Measurements from ENCODE around the gene ALDH3B1. TPM values are rescaled to one million over a fixed set of nuclear protein-coding genes. Genes with fewer than 3 reads are reported as not detected.

ALDH3B1 gene
- polyA plus RNA-seq, 2 donors: 5.0 to 19.7 TPM

DNA sequence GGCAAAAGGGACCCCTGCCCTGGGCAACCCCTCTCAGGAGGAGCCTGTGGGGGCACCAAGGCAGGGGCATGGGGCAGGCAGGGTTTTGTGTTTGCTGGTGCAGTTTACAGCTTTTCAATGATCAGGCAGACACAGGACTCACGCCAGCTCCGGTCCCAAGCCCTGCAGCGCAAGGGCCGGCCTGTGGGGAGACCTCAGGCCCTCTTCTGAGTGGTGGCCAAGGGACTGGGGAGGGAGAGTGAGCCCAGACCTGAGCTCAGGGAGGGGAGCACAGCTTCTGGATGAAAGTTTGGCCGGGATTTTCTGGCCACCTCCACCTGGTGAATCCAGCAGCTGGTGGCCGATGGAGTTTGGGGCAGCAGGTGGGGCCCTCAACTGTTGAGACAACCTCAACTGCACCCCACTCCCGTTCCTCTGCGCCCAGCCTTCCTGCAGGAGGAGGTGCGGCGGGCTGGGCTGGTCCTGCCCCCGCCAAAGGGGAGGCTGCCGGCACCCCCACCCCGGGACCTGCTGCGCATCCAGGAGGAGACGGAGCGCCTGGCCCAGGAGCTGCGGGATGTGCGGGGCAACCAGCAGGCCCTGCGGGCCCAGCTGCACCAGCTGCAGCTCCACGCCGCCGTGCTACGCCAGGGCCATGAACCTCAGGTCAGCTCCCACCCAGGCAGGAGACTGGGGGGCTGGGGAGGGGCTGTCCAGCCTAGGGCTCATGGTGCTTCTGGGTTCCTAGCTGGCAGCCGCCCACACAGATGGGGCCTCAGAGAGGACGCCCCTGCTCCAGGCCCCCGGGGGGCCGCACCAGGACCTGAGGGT lies 32.3 kb downstream of the ALDH3B1 start:
- H3K4me1 ChIP-seq (ENCODE audit: control insufficient read depth in 2 of 2, insufficient read depth in 2 of 2, low read length in 1 of 2): peaks cover 12 to 17% of the 10 kb centered on the region in 2 donors

DNA sequence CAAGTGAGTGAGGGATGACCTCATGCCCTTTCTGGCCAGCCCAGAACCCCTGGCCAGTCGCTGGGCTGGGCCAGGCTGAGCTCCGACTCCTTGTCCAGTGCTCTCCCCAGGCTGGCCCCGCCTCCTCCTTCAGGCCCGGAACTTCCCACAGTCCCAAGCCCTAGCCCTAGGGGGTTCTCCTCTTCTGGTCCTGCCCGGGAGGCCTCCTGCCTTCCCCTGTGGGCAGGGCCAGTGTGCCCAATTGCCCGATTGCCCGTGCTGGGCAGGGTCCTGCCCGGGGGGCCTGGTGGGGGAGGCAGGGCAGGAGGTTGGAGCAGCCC lies 32.9 kb downstream of the ALDH3B1 start:
- H3K4me3 ChIP-seq (ENCODE audit: low read depth in 1 of 2, low read length in 2 of 2): no peak overlapping the region
- H3K4me1 ChIP-seq (ENCODE audit: control insufficient read depth in 2 of 2, insufficient read depth in 2 of 2, low read length in 1 of 2): peaks cover 12 to 19% of the 10 kb centered on the region in 2 donors
- H3K36me3 ChIP-seq (ENCODE audit: control insufficient read depth in 2 of 2, insufficient read depth in 2 of 2, low read length in 1 of 2): peaks cover 0 to 26% of the 10 kb centered on the region in 2 donors
- no peak overlapping the region for H3K27ac ChIP-seq (ENCODE audit: low read depth in 2 of 2, low read length in 1 of 2)
- no peaks in the 10 kb centered on the region for H3K27me3 ChIP-seq (ENCODE audit: control insufficient read depth in 1 of 2, insufficient read depth in 2 of 2, low read length in 2 of 2)
- H3K9me3 ChIP-seq (ENCODE audit: control insufficient read depth in 2 of 2, insufficient read depth in 1 of 2, low read depth in 1 of 2, low read length in 1 of 2): no peaks in the 10 kb centered on the region
- 46 to 69% methylated on average over 8 of the region's 8 CpGs for WGBS, 2 donors

More for the DNA sequence above, 32.3 kb downstream of the ALDH3B1 start:
- Histone ChIP-seq H3K27ac (ENCODE audit: low read depth in 2 of 2, low read length in 1 of 2) (no peak overlapping the region), H3K4me3 (ENCODE audit: low read depth in 1 of 2, low read length in 2 of 2) (no peak overlapping the region), H3K9me3 (ENCODE audit: control insufficient read depth in 2 of 2, insufficient read depth in 1 of 2, low read depth in 1 of 2, low read length in 1 of 2) (no peaks in the 10 kb centered on the region), H3K27me3 (ENCODE audit: control insufficient read depth in 1 of 2, insufficient read depth in 2 of 2, low read length in 2 of 2) (no peaks in the 10 kb centered on the region), H3K36me3 (ENCODE audit: control insufficient read depth in 2 of 2, insufficient read depth in 2 of 2, low read length in 1 of 2) (peaks cover 0 to 22% of the 10 kb centered on the region in 2 donors)
- 82 to 91% methylated on average over 24 to 27 of the region's 27 CpGs for whole genome bisulfite sequencing, 2 donors

DNA sequence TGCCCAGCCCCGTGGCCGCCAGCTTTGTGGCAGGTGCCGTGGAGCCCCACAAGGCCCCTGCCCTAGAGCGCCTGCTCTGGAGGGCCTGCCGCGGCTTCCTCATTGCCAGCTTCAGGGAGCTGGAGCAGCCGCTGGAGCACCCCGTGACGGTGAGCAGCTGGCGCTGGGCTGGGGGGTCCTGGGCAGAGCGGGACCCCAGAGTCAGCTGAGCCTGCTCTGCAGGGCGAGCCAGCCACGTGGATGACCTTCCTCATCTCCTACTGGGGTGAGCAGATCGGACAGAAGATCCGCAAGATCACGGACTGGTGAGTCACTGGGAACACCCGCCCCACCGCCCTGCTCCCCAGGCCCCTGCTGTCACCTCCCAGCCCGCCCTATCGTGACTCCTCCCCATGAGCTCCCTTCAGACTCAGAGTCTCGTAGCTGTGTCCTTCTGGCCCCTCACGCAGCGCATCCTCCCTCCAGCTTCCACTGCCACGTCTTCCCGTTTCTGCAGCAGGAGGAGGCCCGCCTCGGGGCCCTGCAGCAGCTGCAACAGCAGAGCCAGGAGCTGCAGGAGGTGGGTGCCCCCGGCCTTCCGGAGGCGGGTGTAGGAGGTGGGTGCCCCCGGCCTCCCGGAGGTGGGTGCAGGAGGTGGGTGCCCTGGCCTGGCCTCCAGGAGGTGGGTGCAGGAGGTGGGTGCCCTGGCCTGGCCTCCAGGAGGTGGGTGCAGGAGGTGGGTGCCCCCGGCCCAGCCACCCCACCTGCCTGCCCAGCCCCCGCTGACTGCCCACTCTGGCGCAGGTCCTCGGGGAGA lies 33.4 kb downstream of the ALDH3B1 start:
- no peak overlapping the region for H3K27ac ChIP-seq (ENCODE audit: low read depth in 2 of 2, low read length in 1 of 2)
- no peaks in the 10 kb centered on the region for H3K27me3 ChIP-seq (ENCODE audit: control insufficient read depth in 1 of 2, insufficient read depth in 2 of 2, low read length in 2 of 2)
- H3K4me1 ChIP-seq (ENCODE audit: control insufficient read depth in 2 of 2, insufficient read depth in 2 of 2, low read length in 1 of 2): peaks cover 12 to 14% of the 10 kb centered on the region in 2 donors
- peaks cover 0 to 26% of the 10 kb centered on the region in 2 donors for H3K36me3 ChIP-seq (ENCODE audit: control insufficient read depth in 2 of 2, insufficient read depth in 2 of 2, low read length in 1 of 2)
- WGBS, 2 donors: 65 to 79% methylated on average over 33 to 36 of the region's 36 CpGs
- no peaks in the 10 kb centered on the region for H3K9me3 ChIP-seq (ENCODE audit: control insufficient read depth in 2 of 2, insufficient read depth in 1 of 2, low read depth in 1 of 2, low read length in 1 of 2)
- no peak overlapping the region for H3K4me3 ChIP-seq (ENCODE audit: low read depth in 1 of 2, low read length in 2 of 2)

DNA sequence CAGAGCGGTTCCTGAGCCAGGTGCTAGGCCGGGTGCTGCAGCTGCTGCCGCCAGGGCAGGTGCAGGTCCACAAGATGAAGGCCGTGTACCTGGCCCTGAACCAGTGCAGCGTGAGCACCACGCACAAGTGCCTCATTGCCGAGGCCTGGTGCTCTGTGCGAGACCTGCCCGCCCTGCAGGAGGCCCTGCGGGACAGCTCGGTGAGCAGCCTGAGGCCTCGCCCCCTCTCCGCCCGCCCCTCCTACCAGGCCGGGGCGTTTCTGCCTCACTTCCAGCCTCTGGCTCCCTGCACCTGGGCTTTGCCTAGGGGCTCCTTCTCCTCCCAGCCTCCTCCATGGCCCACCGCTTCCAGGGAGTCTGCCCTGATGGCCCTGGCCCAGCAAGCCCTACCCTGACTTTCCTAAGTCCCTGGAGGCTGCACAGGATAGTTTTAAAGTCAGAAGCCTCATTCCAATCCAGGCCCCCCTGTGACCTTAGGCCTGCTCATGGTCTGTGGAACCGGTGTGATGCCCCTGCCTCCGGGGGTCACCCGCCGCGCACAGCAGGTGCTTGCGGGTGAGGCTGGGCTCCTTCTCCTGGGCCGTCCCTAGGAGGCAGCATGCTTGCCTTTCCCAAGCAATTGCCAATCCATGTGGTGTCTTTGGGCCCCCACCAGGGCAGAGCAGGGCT lies 34.2 kb downstream of the ALDH3B1 start:
- H3K27ac ChIP-seq (ENCODE audit: low read depth in 2 of 2, low read length in 1 of 2): no peak overlapping the region
- H3K9me3 ChIP-seq (ENCODE audit: control insufficient read depth in 2 of 2, insufficient read depth in 1 of 2, low read depth in 1 of 2, low read length in 1 of 2): no peaks in the 10 kb centered on the region
- no peak overlapping the region for H3K4me3 ChIP-seq (ENCODE audit: low read depth in 1 of 2, low read length in 2 of 2)
- H3K27me3 ChIP-seq (ENCODE audit: control insufficient read depth in 1 of 2, insufficient read depth in 2 of 2, low read length in 2 of 2): no peaks in the 10 kb centered on the region
- WGBS, 2 donors: 77 to 86% methylated on average over 20 to 24 of the region's 24 CpGs
- peaks cover 5 to 31% of the 10 kb centered on the region in 2 donors for H3K36me3 ChIP-seq (ENCODE audit: control insufficient read depth in 2 of 2, insufficient read depth in 2 of 2, low read length in 1 of 2)
- H3K4me1 ChIP-seq (ENCODE audit: control insufficient read depth in 2 of 2, insufficient read depth in 2 of 2, low read length in 1 of 2): peaks cover 10 to 12% of the 10 kb centered on the region in 2 donors

DNA sequence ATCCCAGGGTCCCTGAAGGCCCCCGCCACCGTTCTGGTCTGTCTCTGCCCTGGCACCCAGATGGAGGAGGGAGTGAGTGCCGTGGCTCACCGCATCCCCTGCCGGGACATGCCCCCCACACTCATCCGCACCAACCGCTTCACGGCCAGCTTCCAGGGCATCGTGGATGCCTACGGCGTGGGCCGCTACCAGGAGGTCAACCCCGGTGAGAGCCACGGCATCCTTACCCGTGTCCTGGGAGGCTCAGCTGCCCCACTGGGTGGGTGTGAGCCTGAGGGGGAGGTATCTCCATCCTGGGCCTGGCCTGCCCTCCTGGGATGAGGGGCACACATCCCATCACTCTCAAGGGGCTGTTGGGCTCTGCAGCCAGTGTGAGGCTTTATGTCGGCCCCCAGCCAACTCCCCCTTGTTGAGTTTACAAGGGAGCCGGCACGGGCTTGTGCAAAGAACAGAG lies 34.8 kb downstream of the ALDH3B1 start:
- H3K27me3 ChIP-seq (ENCODE audit: control insufficient read depth in 1 of 2, insufficient read depth in 2 of 2, low read length in 2 of 2): no peaks in the 10 kb centered on the region
- H3K36me3 ChIP-seq (ENCODE audit: control insufficient read depth in 2 of 2, insufficient read depth in 2 of 2, low read length in 1 of 2): peaks cover 5 to 38% of the 10 kb centered on the region in 2 donors
- H3K4me3 ChIP-seq (ENCODE audit: low read depth in 1 of 2, low read length in 2 of 2): no peak overlapping the region
- H3K4me1 ChIP-seq (ENCODE audit: control insufficient read depth in 2 of 2, insufficient read depth in 2 of 2, low read length in 1 of 2): peaks cover 5 to 8% of the 10 kb centered on the region in 2 donors
- no peaks in the 10 kb centered on the region for H3K9me3 ChIP-seq (ENCODE audit: control insufficient read depth in 2 of 2, insufficient read depth in 1 of 2, low read depth in 1 of 2, low read length in 1 of 2)
- WGBS, 2 donors: 95 to 96% methylated on average over 18 of the region's 18 CpGs
- H3K27ac ChIP-seq (ENCODE audit: low read depth in 2 of 2, low read length in 1 of 2): no peak overlapping the region

DNA sequence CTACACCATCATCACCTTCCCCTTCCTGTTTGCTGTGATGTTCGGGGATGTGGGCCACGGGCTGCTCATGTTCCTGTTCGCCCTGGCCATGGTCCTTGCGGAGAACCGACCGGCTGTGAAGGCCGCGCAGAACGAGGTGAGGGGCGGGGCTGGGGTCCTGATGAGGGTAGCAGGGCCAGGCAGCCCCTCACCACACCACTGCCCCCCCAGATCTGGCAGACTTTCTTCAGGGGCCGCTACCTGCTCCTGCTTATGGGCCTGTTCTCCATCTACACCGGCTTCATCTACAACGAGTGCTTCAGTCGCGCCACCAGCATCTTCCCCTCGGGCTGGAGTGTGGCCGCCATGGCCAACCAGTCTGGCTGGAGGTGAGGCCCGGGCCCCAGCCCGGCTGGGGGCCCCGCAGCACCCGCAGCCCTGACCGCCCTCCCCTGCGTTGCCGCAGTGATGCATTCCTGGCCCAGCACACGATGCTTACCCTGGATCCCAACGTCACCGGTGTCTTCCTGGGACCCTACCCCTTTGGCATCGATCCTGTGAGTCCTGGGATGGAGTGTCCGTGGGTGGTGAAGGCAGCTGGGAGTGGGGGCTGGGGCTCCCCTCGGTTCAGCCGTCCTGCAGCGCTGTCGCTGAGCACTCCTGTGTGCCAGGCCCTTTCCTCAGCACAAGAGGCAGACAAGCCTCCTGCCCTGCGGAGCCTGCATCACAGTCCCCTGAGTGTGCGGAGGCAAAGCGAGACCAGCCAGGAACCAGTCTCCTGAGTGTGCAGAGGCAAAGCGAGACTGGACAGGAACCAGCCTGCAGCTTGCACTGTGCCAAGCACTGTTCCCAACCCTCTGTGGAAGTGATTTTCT lies 37.5 kb downstream of the ALDH3B1 start:
- Histone ChIP-seq H3K27ac (ENCODE audit: low read depth in 2 of 2, low read length in 1 of 2) (no peak overlapping the region), H3K36me3 (ENCODE audit: control insufficient read depth in 2 of 2, insufficient read depth in 2 of 2, low read length in 1 of 2) (peaks cover 5 to 53% of the 10 kb centered on the region in 2 donors), H3K4me1 (ENCODE audit: control insufficient read depth in 2 of 2, insufficient read depth in 2 of 2, low read length in 1 of 2) (peaks cover 0 to 3% of the 10 kb centered on the region in 2 donors), H3K9me3 (ENCODE audit: control insufficient read depth in 2 of 2, insufficient read depth in 1 of 2, low read depth in 1 of 2, low read length in 1 of 2) (no peaks in the 10 kb centered on the region), H3K27me3 (ENCODE audit: control insufficient read depth in 1 of 2, insufficient read depth in 2 of 2, low read length in 2 of 2) (no peaks in the 10 kb centered on the region), H3K4me3 (ENCODE audit: low read depth in 1 of 2, low read length in 2 of 2) (no peak overlapping the region)
- WGBS, 2 donors: 72 to 82% methylated on average over 33 to 37 of the region's 37 CpGs

DNA sequence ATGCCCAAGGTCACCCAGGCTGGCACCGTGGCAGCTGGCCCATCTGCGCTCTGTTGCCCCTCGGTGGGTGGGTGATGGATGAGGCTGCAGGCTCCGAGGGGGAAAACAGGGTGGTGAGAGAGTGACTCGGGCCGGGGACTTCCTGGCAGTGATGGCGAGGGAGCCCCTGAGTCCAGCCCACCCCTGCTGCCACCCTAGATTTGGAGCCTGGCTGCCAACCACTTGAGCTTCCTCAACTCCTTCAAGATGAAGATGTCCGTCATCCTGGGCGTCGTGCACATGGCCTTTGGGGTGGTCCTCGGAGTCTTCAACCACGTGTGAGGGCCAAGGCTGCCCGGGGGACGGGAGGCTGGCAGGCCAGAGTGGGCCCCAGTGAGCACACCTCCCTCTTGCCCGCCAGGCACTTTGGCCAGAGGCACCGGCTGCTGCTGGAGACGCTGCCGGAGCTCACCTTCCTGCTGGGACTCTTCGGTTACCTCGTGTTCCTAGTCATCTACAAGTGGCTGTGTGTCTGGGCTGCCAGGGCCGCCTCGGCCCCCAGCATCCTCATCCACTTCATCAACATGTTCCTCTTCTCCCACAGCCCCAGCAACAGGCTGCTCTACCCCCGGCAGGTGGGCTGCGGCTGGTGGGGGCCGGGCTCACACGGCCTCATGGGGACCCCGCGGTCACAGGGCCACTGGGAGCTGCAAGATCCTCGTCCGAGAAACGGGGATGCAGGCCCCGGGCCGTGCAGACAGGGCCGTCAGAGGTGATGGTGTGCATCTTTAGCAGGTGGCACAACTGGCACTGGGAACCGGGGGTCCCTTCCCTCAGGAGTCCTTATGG lies 38.8 kb downstream of the ALDH3B1 start:
- Histone ChIP-seq H3K9me3 (ENCODE audit: control insufficient read depth in 2 of 2, insufficient read depth in 1 of 2, low read depth in 1 of 2, low read length in 1 of 2) (no peaks in the 10 kb centered on the region), H3K4me3 (ENCODE audit: low read depth in 1 of 2, low read length in 2 of 2) (no peak overlapping the region), H3K27ac (ENCODE audit: low read depth in 2 of 2, low read length in 1 of 2) (no peak overlapping the region), H3K4me1 (ENCODE audit: control insufficient read depth in 2 of 2, insufficient read depth in 2 of 2, low read length in 1 of 2) (peaks cover 0 to 3% of the 10 kb centered on the region in 2 donors), H3K36me3 (ENCODE audit: control insufficient read depth in 2 of 2, insufficient read depth in 2 of 2, low read length in 1 of 2) (peaks cover 5 to 53% of the 10 kb centered on the region in 2 donors), H3K27me3 (ENCODE audit: control insufficient read depth in 1 of 2, insufficient read depth in 2 of 2, low read length in 2 of 2) (no peaks in the 10 kb centered on the region)
- 92% methylated on average over 35 of the region's 35 CpGs for WGBS, 2 donors

DNA sequence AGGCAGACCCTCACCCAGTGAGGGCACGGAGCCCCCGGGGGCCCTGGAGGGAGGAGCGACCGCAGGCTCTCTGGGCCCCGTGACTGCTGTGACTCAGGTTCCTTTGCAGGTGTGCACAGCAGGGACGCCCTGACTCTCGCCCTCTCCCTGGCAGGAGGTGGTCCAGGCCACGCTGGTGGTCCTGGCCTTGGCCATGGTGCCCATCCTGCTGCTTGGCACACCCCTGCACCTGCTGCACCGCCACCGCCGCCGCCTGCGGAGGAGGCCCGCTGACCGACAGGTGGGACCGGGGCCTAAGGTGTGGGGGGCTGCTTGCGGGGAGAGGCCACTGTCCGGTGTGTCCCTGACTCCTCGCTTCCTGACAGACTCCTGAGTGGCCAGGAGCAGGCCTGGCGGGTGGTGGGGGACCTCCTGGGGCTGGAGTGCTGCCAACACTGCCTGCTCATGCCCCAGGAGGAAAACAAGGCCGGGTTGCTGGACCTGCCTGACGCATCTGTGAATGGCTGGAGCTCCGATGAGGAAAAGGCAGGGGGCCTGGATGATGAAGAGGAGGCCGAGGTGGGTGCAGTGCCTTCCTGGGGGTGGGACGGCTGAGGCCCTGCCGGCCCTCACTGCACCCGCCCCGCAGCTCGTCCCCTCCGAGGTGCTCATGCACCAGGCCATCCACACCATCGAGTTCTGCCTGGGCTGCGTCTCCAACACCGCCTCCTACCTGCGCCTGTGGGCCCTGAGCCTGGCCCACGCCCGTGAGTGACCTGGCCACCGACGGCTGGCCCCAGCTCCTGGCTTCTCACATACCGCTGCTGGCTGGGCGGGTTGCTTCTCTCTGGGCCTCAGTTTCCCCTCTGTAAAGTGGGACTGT lies 39.6 kb downstream of the ALDH3B1 start:
- Histone ChIP-seq H3K9me3 (ENCODE audit: control insufficient read depth in 2 of 2, insufficient read depth in 1 of 2, low read depth in 1 of 2, low read length in 1 of 2) (no peaks in the 10 kb centered on the region), H3K27me3 (ENCODE audit: control insufficient read depth in 1 of 2, insufficient read depth in 2 of 2, low read length in 2 of 2) (no peaks in the 10 kb centered on the region), H3K4me3 (ENCODE audit: low read depth in 1 of 2, low read length in 2 of 2) (no peak overlapping the region), H3K27ac (ENCODE audit: low read depth in 2 of 2, low read length in 1 of 2) (no peak overlapping the region), H3K36me3 (ENCODE audit: control insufficient read depth in 2 of 2, insufficient read depth in 2 of 2, low read length in 1 of 2) (peaks cover 5 to 49% of the 10 kb centered on the region in 2 donors), H3K4me1 (ENCODE audit: control insufficient read depth in 2 of 2, insufficient read depth in 2 of 2, low read length in 1 of 2) (peaks cover 0 to 3% of the 10 kb centered on the region in 2 donors)
- WGBS, 2 donors: 87 to 95% methylated on average over 37 to 40 of the region's 40 CpGs

Data from esophagus (tissue), 2 donors.